ENCODE results near the gene FES. TPM values are rescaled to one million over a fixed set of nuclear protein-coding genes. Genes with fewer than 3 reads are reported as not detected.

FES gene
- total RNA-seq, 1 experiment from 2014 or later = 6.7 TPM

DNA sequence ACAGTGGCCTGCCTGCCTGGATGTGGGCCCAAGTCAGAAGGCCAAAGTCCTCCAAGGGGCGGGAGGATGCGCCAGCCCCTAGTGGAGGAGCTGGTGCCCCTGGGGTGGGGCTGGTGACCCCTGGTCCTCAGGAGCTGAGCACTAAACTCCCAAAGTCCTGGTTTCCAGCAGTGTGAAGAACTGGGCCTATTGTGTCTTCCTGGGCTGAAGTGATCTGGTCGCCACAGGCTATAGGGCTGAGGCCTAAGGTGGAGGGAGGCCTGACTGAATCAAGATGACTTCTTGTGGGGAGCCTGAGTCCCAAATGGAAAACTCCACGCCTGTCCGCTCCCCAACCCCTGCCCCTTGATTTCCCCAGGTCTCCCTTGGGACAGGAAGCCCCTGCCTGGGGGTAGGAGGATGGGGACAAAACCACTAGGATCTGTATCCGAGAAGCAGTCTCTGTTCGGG lies 753 bp upstream of the FES start:
- Histone ChIP-seq H3K9me3 (ENCODE audit: control insufficient read depth, low read depth, low read length) (no peaks in the 10 kb centered on the region), H3K4ac (ENCODE audit: low read depth, low read length) (no peak overlapping the region), H3K18ac (ENCODE audit: insufficient read length, low read depth, low read length) (no peak overlapping the region), H4K5ac (ENCODE audit: insufficient read length, low read depth, low read length) (no peak overlapping the region), H3K14ac (ENCODE audit: insufficient read depth, low read length) (peak overlapping the region; percentile 19; the same call in 1 of the 2 replicates), H4K91ac (ENCODE audit: insufficient read length, low read depth, low read length) (no peak overlapping the region), H2BK20ac (ENCODE audit: low read depth, low read length, poor library complexity, severe bottlenecking) (no peak overlapping the region), H3K4me1 (ENCODE audit: insufficient read depth, low read length) (no peaks in the 10 kb centered on the region), H3K56ac (ENCODE audit: insufficient read length, low read depth, low read length) (no peak overlapping the region), H2BK15ac (ENCODE audit: low read depth, low read length) (no peak overlapping the region), H4K20me1 (ENCODE audit: control insufficient read depth, insufficient read depth, insufficient read length) (no peaks in the 10 kb centered on the region), H2BK12ac (ENCODE audit: insufficient read length, low read depth, low read length) (no peak overlapping the region), H3K27me3 (ENCODE audit: insufficient read depth, low read length) (no peaks in the 10 kb centered on the region), H3K27ac (ENCODE audit: insufficient read length, low read depth, low read length) (no peak overlapping the region), H2BK120ac (ENCODE audit: low read depth, low read length, poor library complexity, severe bottlenecking) (no peak overlapping the region), H3K9ac (ENCODE audit: extremely low read depth, insufficient read length, low read length) (no peak overlapping the region), H3K23ac (ENCODE audit: insufficient read length, low read depth, low read length) (no peak overlapping the region), H3K23me2 (ENCODE audit: insufficient read length, low read depth, low read length, poor library complexity, severe bottlenecking) (peaks cover 7% of the 10 kb centered on the region), H3K79me2 (ENCODE audit: insufficient read depth, low read length) (no peaks in the 10 kb centered on the region), H2BK5ac (ENCODE audit: insufficient read length, low read length) (no peak overlapping the region), H4K8ac (replicated peaks; ENCODE audit: insufficient read length, low read depth, low read length) (no peak overlapping the region), H3K4me2 (ENCODE audit: insufficient read depth, insufficient read length, low read length) (no peak overlapping the region), H2AK5ac (ENCODE audit: insufficient read length, low read length) (no peak overlapping the region), H2AFZ (ENCODE audit: low read length) (no peak overlapping the region), H3T11ph (ENCODE audit: low read length) (no peak overlapping the region), H3K79me1 (ENCODE audit: insufficient read depth, low read depth, low read length, poor library complexity, severe bottlenecking) (no peaks in the 10 kb centered on the region)
- TF ChIP-seq CTCF (conservative IDR thresholded peaks at IDR 0.05) = no peak
- H3K9me3 Mint-ChIP-seq = no peaks in the 10 kb centered on the region
- H3K27ac Mint-ChIP-seq = peak overlapping the region in 1 of 3 experiments; percentile 77; a peak in 1 of 7 replicates
- peaks cover 5 to 23% (median 9%) of the 10 kb centered on the region in 3 experiments; a peak in 4 of 7 replicates for H3K36me3 Mint-ChIP-seq (ENCODE audit: insufficient read depth in 1 of 3, low read depth in 3 of 3)
- peaks cover 14 to 21% of the 10 kb centered on the region in 2 experiments for H3K4me1 Mint-ChIP-seq
- no peak for DNase-seq
- peak overlapping the region; percentile 25 to 35; a peak in 3 of 5 replicates for H3K4me3 Mint-ChIP-seq
- no CpG with 5 or more reads among the region's 7 CpGs for WGBS (ENCODE audit: extremely low coverage, insufficient read length, low lambda C conversion rate)
- H3K27me3 Mint-ChIP-seq (ENCODE audit: low read depth) = no peaks in the 10 kb centered on the region

Measured in H9 (cell line).